ENCODE results near the gene FHAD1.

FHAD1 gene

GRCh38 chr1:15397236-15397635 is 150.2 kb downstream of the FHAD1 start:
- H4K20me1 ChIP-seq (ENCODE audit: insufficient read depth, low read length) = no peaks in the 10 kb centered on the region
- H3K4me2 ChIP-seq (ENCODE audit: low read length) = no peak overlapping the region
- H3K27me3 ChIP-seq (ENCODE audit: low read depth, low read length) = no peaks in the 10 kb centered on the region
- no peak overlapping the region for H3K27ac ChIP-seq (ENCODE audit: low read length)
- TF ChIP-seq CTCF (IDR thresholded peaks at IDR 0.05; ENCODE audit: low read depth, low read length) (no peak), EZH2phosphoT487 (IDR thresholded peaks at IDR 0.05; ENCODE audit: low read depth) (no peak)
- H3K36me3 ChIP-seq (replicated peaks; ENCODE audit: low read depth, low read length) = no peaks in the 10 kb centered on the region
- H2AFZ ChIP-seq (ENCODE audit: low read depth, low read length) = no peak overlapping the region
- H3K4me3 ChIP-seq (ENCODE audit: low read length) = no peak overlapping the region
- no peaks in the 10 kb centered on the region for H3K79me2 ChIP-seq (ENCODE audit: low read length)
- H3K9me3 ChIP-seq (ENCODE audit: insufficient read depth, low read length) = no peaks in the 10 kb centered on the region
- no peaks in the 10 kb centered on the region for H3K4me1 ChIP-seq (ENCODE audit: low read length)
- H3K9ac ChIP-seq (ENCODE audit: low read length) = no peak overlapping the region

GRCh38 chr1:15399710-15400109 is 152.7 kb downstream of the FHAD1 start:
- H3K79me2 ChIP-seq (ENCODE audit: low read length) = no peaks in the 10 kb centered on the region
- H3K27ac ChIP-seq (ENCODE audit: low read length) = no peak overlapping the region
- no peak overlapping the region for H3K4me3 ChIP-seq (ENCODE audit: low read length)
- no peaks in the 10 kb centered on the region for H3K27me3 ChIP-seq (ENCODE audit: low read depth, low read length)
- no peaks in the 10 kb centered on the region for H3K9me3 ChIP-seq (ENCODE audit: insufficient read depth, low read length)
- H3K36me3 ChIP-seq (replicated peaks; ENCODE audit: low read depth, low read length) = no peaks in the 10 kb centered on the region
- H3K4me2 ChIP-seq (ENCODE audit: low read length) = no peak overlapping the region
- H2AFZ ChIP-seq (ENCODE audit: low read depth, low read length) = no peak overlapping the region
- no peaks in the 10 kb centered on the region for H3K4me1 ChIP-seq (ENCODE audit: low read length)
- TF ChIP-seq CTCF (IDR thresholded peaks at IDR 0.05; ENCODE audit: low read depth, low read length) (no peak), EZH2phosphoT487 (IDR thresholded peaks at IDR 0.05; ENCODE audit: low read depth) (no peak)
- no peak overlapping the region for H3K9ac ChIP-seq (ENCODE audit: low read length)
- H4K20me1 ChIP-seq (ENCODE audit: insufficient read depth, low read length) = no peaks in the 10 kb centered on the region

GRCh38 chr1:15400627-15401026 is 153.6 kb downstream of the FHAD1 start:
- Histone ChIP-seq H3K27me3 (ENCODE audit: low read depth, low read length) (no peaks in the 10 kb centered on the region), H3K9ac (ENCODE audit: low read length) (no peak overlapping the region), H3K9me3 (ENCODE audit: insufficient read depth, low read length) (no peaks in the 10 kb centered on the region), H3K4me1 (ENCODE audit: low read length) (no peaks in the 10 kb centered on the region), H2AFZ (ENCODE audit: low read depth, low read length) (no peak overlapping the region), H3K27ac (ENCODE audit: low read length) (no peak overlapping the region), H3K4me3 (ENCODE audit: low read length) (no peak overlapping the region), H3K79me2 (ENCODE audit: low read length) (no peaks in the 10 kb centered on the region), H3K4me2 (ENCODE audit: low read length) (no peak overlapping the region), H3K36me3 (replicated peaks; ENCODE audit: low read depth, low read length) (no peaks in the 10 kb centered on the region), H4K20me1 (ENCODE audit: insufficient read depth, low read length) (no peaks in the 10 kb centered on the region)
- TF ChIP-seq EZH2phosphoT487 (IDR thresholded peaks at IDR 0.05; ENCODE audit: low read depth) = no peak
- TF ChIP-seq CTCF (IDR thresholded peaks at IDR 0.05; ENCODE audit: low read depth, low read length) = no peak

- no peaks in the 10 kb centered on the region for H3K27me3 ChIP-seq (ENCODE audit: low read depth, low read length)
- no peak overlapping the region for H3K27ac ChIP-seq (ENCODE audit: low read length)
- TF ChIP-seq CTCF (IDR thresholded peaks at IDR 0.05; ENCODE audit: low read depth, low read length) = no peak
- no peak for TF ChIP-seq EZH2phosphoT487 (IDR thresholded peaks at IDR 0.05; ENCODE audit: low read depth)
- no peaks in the 10 kb centered on the region for H3K9me3 ChIP-seq (ENCODE audit: insufficient read depth, low read length)
- no peak overlapping the region for H3K4me2 ChIP-seq (ENCODE audit: low read length)
- no peak overlapping the region for H3K4me3 ChIP-seq (ENCODE audit: low read length)
- H3K36me3 ChIP-seq (replicated peaks; ENCODE audit: low read depth, low read length) = no peaks in the 10 kb centered on the region
- H3K9ac ChIP-seq (ENCODE audit: low read length) = no peak overlapping the region
- H2AFZ ChIP-seq (ENCODE audit: low read depth, low read length) = no peak overlapping the region
- H3K4me1 ChIP-seq (ENCODE audit: low read length) = no peaks in the 10 kb centered on the region
- H3K79me2 ChIP-seq (ENCODE audit: low read length) = no peaks in the 10 kb centered on the region
- no peaks in the 10 kb centered on the region for H4K20me1 ChIP-seq (ENCODE audit: insufficient read depth, low read length)
These were observed 154.5 kb downstream of the FHAD1 start for GRCh38 chr1:15401391-15402055.
